ENCODE results near the gene ZEB2.
A peak's percentile ranks its signal among the peaks of the same experiment; 100 is the strongest.

ZEB2 gene

DNA sequence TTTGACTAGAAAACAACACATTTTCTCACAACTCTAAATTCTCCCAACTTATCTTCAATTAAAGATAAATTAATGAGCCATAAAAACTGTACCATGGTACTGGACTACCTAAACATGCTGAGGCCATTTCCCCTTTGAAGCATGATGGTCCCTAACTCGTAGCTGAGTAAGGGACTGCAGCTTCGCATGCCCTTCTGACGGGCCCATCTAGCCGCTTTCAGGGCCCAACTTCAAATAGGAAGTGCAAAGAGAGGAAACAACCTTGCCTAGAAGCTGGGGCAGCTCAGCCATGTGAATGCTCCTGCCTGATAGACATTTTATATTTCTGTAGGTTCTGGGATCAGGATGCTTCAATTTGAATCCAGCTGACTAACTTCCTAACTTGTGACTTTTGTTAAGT lies 72.4 kb downstream of the ZEB2 start:
- DNase-seq: no peak

DNA sequence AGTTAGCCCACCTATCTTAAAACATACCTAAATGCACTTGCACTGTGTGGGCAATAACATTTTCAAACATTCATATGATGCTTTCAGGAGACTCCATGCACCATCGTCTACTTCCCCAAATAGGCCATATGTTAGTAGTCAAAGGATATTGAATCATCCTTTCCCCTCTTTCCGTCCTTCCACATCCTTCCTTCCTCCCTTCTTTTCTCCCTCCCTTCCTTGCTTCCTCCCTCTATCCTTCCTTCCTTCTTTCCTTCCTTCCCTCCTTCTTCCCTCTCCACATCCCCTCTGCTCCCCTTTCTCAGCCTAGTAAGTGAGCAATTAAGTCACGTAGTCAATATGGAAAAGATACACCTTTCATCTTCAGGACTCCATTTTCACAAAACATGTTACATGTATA lies 73.8 kb downstream of the ZEB2 start:
- no peak for DNase-seq

DNA sequence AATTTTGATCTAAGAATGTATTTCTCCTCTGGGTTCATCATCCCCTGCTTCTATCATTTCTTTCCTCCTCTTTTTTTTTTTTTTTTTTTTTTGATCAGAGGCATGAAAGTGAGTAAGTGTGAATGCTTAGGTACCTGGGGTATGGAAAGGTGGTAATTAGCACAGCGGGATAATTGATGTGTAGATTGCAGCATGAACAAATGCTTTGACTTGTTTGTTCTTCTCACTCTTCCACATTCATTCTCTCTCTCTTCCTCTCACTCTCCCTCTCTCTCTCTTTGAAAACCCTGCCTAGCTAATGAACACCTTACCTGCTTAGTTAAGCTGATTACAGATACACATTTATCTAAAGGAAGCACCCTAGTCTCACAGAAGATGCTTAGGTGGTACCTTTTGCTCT lies 74.7 kb downstream of the ZEB2 start:
- no peak for DNase-seq

DNA sequence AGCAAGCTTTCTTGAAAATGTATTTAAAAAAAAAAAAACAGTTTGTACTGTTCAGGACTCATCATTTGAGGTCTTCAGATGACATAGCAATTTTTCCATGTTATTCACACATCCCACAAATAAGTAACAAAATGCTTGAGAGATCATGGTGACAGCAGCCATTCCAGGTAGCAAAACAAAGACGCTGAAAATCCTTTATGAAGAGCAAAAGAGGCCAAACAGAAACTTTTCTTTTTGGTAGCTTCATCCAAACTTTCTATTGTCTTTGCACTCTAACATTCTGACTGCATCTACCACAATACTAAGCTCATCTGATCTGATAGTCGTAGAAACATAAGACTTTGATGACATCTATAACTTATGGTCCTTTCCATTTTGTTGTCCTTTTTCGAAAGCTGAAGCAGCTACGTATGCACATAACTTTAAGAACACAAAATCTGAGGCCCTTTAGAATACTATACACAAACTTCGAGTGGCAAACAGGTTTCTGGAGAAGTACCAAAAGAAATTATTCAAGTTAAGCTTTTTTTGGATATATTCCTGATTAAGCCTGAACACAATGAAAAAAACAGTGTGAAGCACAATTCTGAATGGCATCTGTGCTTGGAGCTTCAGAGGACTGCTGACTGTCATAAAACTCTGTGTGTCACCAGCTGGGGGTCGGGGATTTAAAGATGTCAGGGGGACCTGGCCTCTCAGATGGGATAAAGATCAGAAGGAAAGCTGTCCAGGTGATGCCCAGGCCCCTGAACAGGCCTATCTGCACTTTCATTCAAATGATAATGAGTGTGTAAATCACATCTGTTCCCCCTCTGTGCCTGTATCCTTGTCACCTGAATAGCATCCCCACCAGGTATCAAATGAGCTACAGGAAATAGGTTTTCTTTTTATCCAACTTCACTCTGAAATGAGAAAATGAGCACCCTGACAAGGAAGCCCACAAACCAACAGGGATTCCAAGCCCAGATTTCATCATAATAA lies 75.8 kb downstream of the ZEB2 start:
- DNase-seq: no peak

DNA sequence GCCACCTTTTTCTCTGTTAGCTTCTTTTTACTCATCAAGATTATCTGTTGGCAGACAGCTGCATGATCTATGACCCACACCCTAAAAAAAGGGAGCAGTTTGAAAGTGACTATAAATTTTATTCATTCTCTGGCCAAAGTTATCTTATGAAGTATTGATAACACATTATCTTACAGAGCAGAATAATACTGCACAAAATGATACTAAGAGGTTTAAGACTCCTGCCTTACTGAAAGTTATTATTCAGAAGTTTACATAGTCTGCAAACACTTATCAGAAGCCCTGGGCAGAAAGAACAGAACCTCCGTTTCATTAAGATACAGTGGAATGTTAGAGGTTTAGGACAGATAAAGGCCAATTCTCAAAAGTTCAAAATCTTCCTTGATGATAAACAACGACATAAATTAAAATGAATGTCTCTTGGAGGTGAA lies 78.2 kb downstream of the ZEB2 start:
- no peak for DNase-seq

DNA sequence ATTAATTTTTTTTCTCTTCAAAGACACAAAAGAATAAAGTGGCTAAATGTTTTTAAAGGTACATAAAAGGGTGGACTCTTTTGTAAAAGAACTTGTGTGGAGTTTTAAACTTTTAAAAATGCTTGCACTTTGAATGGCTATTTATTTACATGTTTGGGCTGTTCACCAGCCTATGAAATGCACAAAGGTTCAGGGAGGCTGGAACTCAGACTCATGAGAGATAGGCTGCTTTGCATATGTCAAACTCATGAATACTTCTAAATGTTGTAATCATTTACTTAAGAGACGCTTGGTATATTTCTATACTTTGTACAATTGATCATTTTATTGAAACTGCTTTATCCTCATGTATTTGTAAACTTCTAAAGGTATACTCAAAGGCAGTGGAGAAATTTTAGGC lies 79.9 kb downstream of the ZEB2 start:
- DNase-seq: no peak

DNA sequence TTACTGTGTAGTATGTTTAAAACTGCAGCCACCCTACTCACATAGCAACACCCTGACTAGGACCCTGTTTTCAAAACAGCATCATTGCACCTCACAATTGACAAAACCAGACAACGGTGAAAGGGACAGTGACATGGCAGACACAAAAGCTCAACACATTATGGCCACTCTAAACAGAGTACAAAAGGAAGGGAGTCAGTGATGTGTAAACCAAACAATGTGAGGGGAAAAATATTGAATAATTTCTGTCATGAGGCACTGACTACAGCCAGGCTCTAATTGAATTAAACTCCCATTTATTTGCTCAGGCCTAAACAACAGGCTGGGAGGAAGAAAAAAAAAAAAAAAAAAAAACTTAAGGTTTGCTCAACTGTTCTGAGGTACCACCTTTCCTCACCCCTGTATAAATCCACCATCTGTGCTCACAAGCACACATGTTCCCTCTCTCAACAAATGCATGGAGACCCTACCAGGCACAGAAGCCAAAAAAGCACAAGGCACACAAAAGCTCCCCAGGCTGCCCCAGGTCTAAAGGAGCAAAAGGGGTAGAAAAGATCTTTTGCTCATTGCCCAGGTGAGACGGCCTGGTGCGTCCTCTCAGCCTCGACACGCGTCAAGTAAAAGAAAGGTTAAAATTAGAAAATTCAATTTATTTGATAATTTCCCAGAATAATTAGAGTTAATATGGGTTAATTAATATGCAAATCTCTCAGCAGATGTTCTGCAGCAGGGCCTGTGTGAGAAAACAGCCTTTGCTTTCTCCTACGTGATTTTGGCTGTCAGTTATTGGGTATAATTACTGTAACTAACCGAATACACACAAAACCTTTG lies 80.9 kb downstream of the ZEB2 start:
- DNase-seq: no peak

DNA sequence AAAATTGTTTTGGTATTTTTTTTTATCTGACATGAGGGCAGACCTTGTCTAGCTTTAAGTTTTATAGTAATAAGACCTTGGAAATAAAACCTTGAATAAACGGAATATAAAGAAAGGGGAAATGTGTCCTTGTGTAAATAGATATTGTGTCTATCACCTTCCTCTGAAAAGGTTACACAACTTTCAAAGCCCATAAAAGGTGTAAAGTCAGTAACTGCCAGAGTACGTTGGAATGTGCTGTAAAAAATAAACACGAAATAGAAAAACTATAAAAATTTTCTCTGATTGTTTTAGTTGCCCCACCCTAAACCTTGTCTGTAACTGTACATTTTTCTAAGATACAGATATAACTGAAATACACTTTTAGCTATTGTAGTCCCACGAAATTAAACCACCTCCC lies 82.3 kb downstream of the ZEB2 start:
- no peak for DNase-seq

DNA sequence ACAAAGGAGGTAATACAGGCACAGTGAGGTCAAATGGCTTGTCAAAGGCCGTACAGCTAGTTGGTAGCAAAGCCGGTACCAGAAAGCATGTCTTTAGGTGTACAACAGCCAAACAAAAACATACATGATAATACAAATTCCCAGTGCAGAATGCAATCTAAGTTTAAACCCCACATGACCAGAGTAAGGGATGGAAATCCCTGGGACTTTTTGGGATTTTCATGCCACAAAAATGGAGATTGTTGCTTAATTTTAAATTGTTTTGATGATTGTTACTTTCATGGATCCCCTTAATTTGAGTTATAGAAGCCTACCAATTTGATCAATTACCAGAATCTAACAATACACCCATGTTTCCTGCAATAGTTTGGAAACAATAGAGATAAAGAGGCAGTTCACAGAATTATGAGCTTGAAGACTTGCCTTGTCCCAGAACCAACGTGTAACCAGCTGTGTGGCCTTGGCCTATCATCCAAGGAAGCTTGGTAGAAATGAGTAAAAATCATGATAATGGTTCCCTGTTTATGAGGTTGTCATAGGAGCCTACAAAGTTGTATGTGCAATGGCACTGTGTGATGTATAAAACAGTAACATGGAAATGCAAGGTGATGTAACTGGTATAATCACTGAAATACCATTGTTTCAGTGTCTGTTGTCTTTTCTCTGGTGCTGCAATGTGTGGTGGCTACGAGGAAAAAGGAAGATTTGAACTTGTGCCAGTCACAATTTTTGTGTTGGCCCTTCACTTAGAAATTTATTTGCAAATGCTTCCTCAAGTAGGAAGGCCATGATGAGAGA lies 85.3 kb downstream of the ZEB2 start:
- no peak for DNase-seq

DNA sequence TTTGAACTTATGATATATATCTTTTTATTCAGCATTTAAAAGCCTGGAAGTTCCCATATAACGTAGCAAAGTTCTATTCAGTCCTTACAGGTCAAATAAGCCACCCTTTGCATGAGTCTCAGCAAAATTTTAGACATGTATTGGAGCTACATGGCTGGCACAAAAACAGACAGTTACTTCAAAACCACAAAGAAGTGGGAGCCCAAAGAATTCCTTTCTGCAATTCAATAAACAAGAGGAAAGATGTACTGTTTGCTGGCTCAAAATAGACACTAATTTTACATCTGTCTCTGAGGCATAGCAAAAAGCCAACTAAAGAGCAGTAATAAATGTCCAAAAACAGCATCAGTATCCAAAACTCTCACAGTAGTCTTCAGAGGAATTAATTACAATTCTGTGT lies 87.0 kb downstream of the ZEB2 start:
- no peak for DNase-seq

DNA sequence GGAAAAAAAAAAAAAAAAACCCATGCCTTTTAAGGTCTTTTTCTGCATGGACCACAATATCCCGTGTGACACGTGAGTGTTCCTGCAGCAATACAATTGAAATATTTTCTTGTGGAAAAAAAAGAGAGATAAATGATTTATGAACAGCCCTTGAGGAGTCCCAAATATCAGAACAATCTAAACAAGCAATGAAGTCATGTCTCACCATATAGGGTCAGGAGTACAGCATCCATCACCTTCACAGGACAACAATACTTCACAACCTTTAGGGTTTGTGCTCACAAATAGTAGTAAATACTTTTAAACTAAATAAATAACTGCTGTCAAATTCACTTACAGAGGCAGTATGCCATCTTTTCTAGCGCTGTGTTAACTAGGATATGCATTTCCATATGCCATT lies 87.9 kb downstream of the ZEB2 start:
- DNase-seq: no peak

DNA sequence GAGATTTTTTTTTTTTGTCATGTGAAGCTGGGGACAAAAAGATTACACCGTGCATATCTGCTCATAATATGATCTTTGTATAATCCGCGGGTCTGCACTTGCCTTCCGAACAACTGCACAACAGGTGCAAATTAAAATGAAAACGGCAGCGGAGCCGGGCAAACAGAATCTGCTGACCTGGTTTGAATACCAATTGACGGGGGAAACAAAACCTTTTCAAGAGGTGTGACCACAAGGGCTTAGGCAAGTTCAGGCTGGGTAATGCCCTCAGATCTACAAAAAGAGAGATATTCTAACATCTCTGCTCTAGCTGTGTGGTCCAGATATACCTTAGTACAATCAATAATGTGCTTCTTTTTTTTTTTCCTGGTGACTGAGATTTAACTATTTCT lies 88.5 kb downstream of the ZEB2 start:
- peak; percentile 45 for DNase-seq

DNA sequence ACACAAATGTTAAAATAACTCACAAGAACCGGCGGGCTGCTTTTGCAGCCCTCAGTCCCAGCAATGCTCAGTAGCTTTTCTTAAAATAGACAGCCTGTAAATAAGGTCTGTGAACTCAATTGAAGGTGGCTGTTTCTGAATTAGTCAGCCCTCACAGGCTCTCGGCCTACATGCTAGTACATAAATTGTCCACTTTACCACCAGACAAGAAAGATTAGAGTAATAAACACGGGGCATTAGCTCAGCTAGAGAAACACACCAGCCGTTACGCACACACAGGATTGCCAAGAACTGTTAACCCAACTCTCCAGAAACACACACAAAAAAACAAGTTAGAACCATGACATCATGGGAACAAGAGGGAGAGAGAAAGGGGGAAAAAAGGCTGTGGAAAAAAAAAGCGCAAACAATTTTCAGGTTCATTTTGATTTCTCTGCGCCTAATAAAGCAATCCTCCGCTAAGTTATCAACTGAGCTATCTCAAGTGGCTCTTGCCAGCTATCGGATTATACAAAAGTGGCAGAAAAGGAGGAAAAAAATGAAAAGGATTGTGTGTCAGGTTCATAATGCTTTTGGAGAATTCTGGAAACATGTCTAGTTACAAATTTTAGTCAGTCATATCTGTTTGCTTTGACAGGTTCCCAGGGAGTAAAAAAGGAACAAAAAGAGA lies 89.1 kb downstream of the ZEB2 start:
- DNase-seq: peak; percentile 46

DNA sequence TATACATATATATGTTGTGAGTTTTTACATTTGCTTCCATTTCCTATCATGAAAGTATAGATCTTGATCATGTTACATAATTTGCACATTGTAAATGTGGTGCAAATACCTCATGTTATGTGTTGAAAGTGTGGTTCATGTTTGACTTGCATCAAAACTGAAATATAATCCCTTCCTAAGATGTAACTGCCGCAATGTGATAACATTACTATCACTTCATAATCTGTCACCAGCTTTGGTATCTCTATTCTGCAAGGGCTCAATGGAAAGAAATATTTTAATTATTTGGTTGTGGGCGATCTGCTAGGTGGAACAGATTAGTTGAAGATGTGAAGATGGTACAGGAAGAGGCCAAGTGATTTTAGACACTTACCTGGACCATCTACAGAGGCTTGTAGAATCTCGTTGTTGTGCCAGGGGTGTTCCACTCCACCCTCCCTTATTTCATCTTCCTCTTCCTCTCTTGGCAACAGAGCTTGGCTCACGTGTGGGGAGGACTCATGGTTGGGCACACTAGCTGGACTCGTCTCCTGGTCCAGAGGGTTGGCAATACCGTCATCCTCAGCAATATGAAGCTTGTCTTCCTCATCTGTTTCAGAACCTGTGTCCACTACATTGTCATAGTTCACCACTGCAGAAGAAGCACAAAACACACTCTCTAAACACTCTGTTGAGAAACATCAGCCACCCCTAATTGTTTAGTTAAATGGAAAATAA lies 90.4 kb downstream of the ZEB2 start:
- DNase-seq: no peak

DNA sequence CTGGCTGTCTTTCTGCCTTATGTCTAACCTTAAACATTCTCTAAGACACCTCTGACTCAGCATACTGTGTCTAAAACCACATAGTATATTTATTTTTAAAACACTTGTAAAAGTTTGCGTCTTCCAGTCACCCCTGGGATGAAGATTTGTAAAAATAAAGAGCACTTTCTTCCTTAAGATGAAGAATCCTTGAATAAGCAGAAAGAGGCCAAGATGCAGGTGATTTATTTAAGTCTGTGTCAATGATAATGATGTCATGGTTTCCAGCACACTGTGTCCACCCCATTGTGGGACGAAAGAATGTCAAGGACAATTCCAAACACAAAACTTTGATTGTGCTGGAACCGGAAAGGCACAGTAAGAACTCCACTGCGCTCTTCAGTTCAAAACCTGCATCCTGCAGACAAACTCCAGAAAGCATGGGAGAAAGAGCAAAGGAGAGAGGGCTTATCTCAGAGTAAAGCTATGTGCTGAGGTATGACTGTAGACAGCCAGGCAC lies 92.9 kb downstream of the ZEB2 start:
- DNase-seq: no peak

DNA sequence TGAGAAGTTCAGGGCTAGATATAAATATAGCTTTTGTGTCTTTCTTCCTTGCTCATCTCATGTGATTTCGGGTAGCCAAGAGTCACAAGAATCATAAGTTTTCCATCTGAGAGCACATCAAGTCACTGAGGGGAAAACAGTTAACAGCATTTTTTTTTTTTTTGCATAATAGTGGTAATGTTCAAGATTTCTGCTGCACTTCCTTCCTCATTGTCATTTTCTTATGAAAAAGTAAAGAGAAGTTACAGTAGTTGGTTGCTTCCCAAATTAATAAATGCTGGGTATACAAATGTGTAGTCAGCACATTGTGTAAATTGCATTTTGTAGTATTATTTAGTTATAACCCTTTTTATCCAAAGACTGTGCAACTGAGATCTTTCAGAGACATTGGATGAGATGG lies 93.6 kb downstream of the ZEB2 start:
- DNase-seq: no peak

DNA sequence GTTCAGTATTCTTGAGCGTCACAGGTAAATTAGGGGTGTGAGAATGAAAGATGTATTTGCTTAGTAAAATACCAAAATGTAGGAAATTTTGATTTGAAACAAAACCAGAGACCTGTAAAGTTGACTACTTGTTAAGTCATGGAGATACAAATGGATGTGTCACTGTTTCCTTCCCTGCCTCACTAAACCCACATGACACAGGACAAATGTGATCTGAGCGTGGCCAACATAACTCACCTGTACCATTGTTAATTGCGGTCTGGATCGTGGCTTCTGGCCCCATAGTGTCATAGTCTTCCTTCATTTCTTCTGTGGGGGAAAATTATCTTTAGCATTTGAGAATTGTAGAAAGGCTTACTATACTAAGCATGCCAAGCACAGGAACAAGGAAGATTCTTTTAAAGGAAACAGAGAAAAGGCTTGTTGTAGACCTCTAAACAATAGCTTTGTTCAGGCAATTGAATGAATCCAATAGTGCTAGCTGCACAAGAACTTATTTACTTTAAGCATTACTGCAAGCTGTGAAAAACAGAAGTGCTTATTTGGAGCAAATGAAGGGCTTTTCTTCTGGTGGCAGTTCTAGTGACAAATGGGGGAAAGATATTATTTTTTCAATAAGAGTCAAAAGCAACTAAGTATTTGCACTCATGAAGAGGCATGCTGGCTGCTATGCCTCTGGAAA lies 95.2 kb downstream of the ZEB2 start:
- DNase-seq: no peak

DNA sequence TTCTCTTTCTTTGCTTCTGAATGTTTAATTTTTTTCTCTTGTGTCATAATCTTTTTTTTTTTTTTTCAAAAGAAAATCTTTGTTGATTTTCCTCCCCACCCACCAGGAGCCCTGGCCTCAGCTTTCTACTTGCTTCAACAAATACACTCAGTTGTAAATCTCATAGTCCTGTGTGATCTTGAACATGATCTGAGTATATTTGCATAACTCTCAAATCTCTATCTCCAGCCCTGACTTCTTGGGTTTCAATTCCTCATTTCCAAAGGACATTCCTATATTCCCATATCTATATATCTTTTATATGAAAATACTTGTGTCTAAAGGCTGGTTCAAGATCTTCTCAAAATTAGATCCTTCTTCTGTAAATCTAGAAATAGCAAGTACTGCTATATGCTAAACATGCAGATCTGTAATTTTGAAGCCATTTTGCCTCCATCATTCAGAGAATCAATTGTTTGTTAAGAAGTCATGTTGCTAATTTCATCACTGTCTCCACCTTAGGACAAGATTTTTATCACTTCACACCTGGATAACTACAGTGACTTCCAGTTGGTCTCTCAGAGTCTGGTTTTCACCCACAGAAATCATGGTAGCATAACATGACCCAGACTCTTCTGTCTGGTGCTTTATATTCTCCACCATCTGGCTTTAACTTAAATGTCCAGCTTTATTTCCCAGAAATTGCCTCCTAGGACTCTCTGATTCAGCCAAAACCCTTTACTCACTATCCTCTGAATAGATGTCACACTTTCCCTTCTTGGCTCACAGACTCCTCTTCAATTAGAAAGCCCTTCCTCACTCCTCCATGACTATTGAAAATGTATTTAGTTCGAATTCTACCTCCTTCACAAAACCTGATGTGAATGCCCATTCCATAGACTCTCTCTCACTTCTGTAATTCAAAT lies 98.1 kb downstream of the ZEB2 start:
- DNase-seq: no peak

DNA sequence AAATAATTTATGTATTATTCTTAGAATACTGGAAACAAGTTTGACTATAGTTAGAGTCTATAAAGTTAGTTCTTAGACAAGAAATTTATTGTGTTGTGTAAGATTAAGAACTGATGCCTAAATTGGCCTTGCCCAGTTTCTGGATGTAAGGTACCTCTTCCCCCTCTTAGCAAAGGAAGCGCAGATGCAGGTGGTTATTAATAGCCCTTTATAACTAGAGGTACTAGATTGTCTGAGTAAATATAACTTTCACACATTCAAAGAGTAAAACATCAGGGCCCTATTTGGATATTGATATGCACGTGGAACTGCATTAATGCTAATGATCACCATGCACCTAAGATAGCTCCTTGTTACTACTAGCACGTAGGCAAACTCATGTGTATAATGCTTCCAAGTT lies 100.7 kb downstream of the ZEB2 start:
- no peak for DNase-seq

DNA sequence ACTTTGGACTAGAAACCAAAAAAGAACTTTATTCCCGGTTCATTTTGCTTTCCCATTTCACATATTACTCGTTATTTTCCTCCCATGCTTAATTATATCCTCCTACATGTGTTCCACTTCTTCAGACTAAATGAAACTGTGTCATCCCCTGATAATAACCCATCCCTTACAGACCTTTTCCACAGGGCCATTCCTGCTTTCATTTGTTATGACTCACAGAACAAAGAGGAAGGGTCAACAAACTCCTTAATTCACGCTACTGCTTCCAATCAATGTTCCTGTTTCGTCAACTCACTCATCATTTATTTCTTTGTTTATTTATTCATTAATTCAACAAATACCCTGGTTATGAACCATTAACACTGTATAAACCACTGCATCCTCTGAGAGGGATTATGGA lies 104.5 kb downstream of the ZEB2 start:
- no peak for DNase-seq
